Activated CD8-positive, alpha-beta T cell treated with anti-CD3 and anti-CD28 coated beads for 36 hours (primary cell): ENCODE results near the gene PGBD2. TPM values are rescaled to one million over a fixed set of nuclear protein-coding genes. Genes with fewer than 3 reads are reported as not detected.

Experiments
- ATAC-seq: fragments of 200-7000 bp; cut with Tn5 transposase; one replicate; pipeline ENCODE4 v1.10.0; 2021; ENCODE audit warnings: mild to moderate bottlenecking, moderate library complexity
- CTCF ChIA-PET: fragments of 350-600 bp; sonication (Branson Sonifier 250); formaldehyde crosslinking; loops from one replicate; lab custom pipeline; 2021; ENCODE audit warnings: antibody characterized with exemption; lab: Charles Lee
- POLR2A ChIA-PET: fragments of 350-600 bp; sonication (Branson Sonifier 250); formaldehyde crosslinking; loops from one replicate; lab custom pipeline; 2021; ENCODE audit warnings: antibody characterized with exemption; lab: Charles Lee
- DNase-seq: peaks from one replicate; pipeline ENCODE4 v3.0.0-alpha.2; 2020
- H3K27ac Mint-ChIP-seq: one replicate; pipeline ENCODE4 v1.8.0; 2021; ENCODE audit warnings: mild to moderate bottlenecking, mixed read lengths
- H3K27me3 Mint-ChIP-seq: one replicate; pipeline ENCODE4 v1.8.0; 2021; ENCODE audit warnings: mixed read lengths
- H3K36me3 Mint-ChIP-seq: one replicate; pipeline ENCODE4 v1.8.0; 2021; ENCODE audit warnings: low read depth, mixed read lengths
- H3K4me1 Mint-ChIP-seq: one replicate; pipeline ENCODE4 v1.8.0; 2021; ENCODE audit warnings: low read depth, mixed read lengths
- H3K4me3 Mint-ChIP-seq: one replicate; pipeline ENCODE4 v1.8.0; 2021; ENCODE audit warnings: mild to moderate bottlenecking, moderate library complexity, mixed read lengths
- H3K9me3 Mint-ChIP-seq: one replicate; pipeline ENCODE4 v1.8.0; 2021; ENCODE audit warnings: mixed read lengths
- CTCF ChIP-seq: fragments of 200-600 bp; IDR thresholded peaks from one replicate; pipeline ENCODE4 v1.8.0; 2022; ENCODE audit warnings: antibody characterized with exemption, mild to moderate bottlenecking
- intact Hi-C: fragments of 100-400 bp; cut with micrococcal nuclease; formaldehyde crosslinking; loops from one replicate; pipeline ENCODE4 v1.10.0; 2022
- total RNA-seq, 2 experiments: library from RNA; stranded (reverse); gene quantifications; one replicate each; pipeline ENCODE4 v1.2.3, GENCODE V29; 2021

PGBD2 gene
- total RNA-seq, 2 experiments from 2014 or later, result 3.2 to 3.4 TPM

DNA sequence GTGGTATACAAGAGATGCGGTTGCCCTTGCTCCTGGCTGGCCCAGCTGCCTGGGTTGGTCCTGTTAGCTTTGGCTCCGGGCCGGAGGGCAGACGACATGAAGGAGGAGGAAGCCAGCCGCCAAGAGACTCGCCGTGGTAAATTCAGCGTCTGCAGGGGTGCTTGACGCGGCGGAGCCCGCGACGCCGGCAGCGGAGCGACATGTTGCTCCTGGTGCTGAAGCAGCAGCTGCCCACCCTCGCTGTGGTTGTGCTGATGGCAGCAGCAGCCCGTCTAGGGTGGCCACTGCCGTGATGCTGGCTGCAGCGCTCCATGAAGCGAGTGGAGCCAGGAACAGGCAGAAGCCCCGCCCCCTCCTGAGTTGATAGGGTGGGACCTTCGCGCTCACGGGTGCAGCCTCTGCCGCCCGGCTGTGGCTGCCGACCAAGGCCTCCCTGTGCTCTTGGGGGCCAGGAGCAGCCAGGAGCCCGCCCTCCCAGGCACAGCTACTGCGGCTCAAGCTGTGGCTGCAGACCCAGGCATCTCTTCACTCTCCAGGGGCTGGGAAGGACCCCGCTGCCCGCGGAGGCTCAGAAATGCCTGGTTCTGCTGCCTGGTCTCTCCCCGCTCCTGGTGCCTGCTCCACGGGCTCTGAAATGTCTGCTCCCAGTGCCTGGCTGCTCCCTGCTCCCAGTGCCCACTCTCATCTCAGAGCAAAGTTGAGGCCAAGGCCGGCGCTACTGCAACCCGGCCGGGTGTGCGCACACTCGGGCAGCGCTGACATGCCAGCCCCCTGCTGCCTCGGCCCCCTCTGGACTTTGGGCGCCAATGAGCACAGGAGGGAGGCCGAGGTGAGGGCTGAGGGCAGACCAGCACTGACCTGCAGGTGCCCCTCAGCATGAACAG lies 42.8 kb upstream of the PGBD2 start:
- peak; percentile 68 for ATAC-seq
- no peak for TF ChIP-seq CTCF
- intact Hi-C loops, result no loop called here
- Mint-ChIP-seq H3K4me1 (peaks cover 33% of the 10 kb centered on the region), H3K27ac (peak overlapping the region; percentile 84), H3K4me3 (peak overlapping the region; percentile 84), H3K36me3 (no peaks in the 10 kb centered on the region), H3K9me3 (no peaks in the 10 kb centered on the region), H3K27me3 (no peaks in the 10 kb centered on the region)
- DNase-seq, result peak; percentile 87
- POLR2A ChIA-PET, result interaction anchor here (0.6 to 1.7 kb wide), 6 partner anchors 9 to 38 kb away, joined by 3 to 6 read pairs (median 4); partner anchors contain the start of genes SH3BP5L and ZNF672
- CTCF ChIA-PET, result interaction anchor here (1.8 kb wide), 1 partner anchor 10 kb away, joined by 6 read pairs; no protein-coding TSS in a partner anchor

DNA sequence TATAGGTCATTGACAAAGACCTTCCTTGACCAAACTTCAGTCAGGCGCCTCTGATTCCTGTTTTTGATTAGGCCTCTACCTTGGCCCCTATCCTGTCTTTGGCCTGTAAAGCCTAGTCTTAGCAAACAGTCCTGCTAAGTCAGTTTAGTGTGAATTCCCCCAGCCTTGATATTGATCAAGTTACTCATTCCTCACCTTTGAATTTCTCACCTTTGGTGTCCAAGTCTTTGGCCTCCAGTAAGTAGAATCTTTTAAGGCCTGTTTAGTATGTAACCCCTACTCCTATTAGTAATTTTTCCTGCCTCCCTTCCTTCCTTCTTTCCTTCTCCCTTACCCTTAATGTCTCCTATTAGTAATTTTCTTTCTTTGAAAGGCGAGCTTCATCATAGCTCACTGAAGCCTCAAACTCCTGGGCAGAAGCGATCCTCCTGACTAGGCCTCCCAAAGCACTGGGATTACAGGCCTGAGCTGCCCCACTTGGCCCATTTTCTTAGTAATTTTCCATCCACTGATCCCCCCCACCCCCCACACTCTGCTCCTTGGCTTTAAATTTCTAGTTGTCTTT lies 34.1 kb upstream of the PGBD2 start:
- POLR2A ChIA-PET, result interaction anchor here (1.5 kb wide), 1 partner anchor 8 kb away, joined by 5 read pairs; no protein-coding TSS in a partner anchor
- intact Hi-C loops, result no loop called here
- peaks cover 19% of the 10 kb centered on the region for H3K4me1 Mint-ChIP-seq
- TF ChIP-seq CTCF, result no peak
- H3K36me3 Mint-ChIP-seq, result peaks cover 6% of the 10 kb centered on the region
- DNase-seq (no peak), ATAC-seq (no peak)
- peak overlapping the region; percentile 18 for H3K4me3 Mint-ChIP-seq
- peaks cover 4% of the 10 kb centered on the region for H3K27me3 Mint-ChIP-seq
- no peaks in the 10 kb centered on the region for H3K9me3 Mint-ChIP-seq
- H3K27ac Mint-ChIP-seq, result peak overlapping the region; percentile 54
- CTCF ChIA-PET, result interaction anchor here (2.4 kb wide), 1 partner anchor 13 kb away, joined by 14 read pairs; the partner anchor contains the start of gene ZNF692

GRCh38 chr1:248872752-248873408 lies 33.2 kb upstream of the PGBD2 start:
- intact Hi-C loops, result no loop called here
- TF ChIP-seq CTCF, result no peak
- peaks cover 4% of the 10 kb centered on the region for H3K27me3 Mint-ChIP-seq
- peaks cover 19% of the 10 kb centered on the region for H3K4me1 Mint-ChIP-seq
- CTCF ChIA-PET, result interaction anchor here (1.0 to 2.4 kb wide), 9 partner anchors 10 to 52 kb away, joined by 3 to 14 read pairs (median 5); partner anchors contain the start of genes SH3BP5L and ZNF692
- H3K4me3 Mint-ChIP-seq, result peak overlapping the region; percentile 90
- H3K9me3 Mint-ChIP-seq, result no peaks in the 10 kb centered on the region
- DNase-seq, result peak; percentile 78
- peaks cover 6% of the 10 kb centered on the region for H3K36me3 Mint-ChIP-seq
- ATAC-seq, result peak; percentile 56
- peak overlapping the region; percentile 95 for H3K27ac Mint-ChIP-seq
- POLR2A ChIA-PET, result interaction anchor here (0.9 to 2.5 kb wide), 5 partner anchors 9 to 35 kb away, joined by 3 to 11 read pairs (median 5); partner anchors contain the start of genes ZNF672 and ZNF692

- TF ChIP-seq CTCF, result no peak
- H3K4me3 Mint-ChIP-seq, result peak overlapping the region; percentile 90
- peak; percentile 95 for DNase-seq
- CTCF ChIA-PET, result interaction anchor here (1.0 to 2.4 kb wide), 10 partner anchors 11 to 51 kb away, joined by 3 to 14 read pairs (median 4); partner anchors contain the start of genes SH3BP5L and ZNF692
- H3K27me3 Mint-ChIP-seq, result peaks cover 4% of the 10 kb centered on the region
- H3K9me3 Mint-ChIP-seq, result no peaks in the 10 kb centered on the region
- H3K27ac Mint-ChIP-seq, result peak overlapping the region; percentile 95
- intact Hi-C loops, result no loop called here
- peak; percentile 83 for ATAC-seq
- peaks cover 19% of the 10 kb centered on the region for H3K4me1 Mint-ChIP-seq
- POLR2A ChIA-PET, result interaction anchor here (0.9 to 2.5 kb wide), 7 partner anchors 10 to 37 kb away, joined by 3 to 11 read pairs (median 5); partner anchors contain the start of genes ZNF672 and ZNF692
- peaks cover 6% of the 10 kb centered on the region for H3K36me3 Mint-ChIP-seq
These were observed 32.5 kb upstream of the PGBD2 start for GRCh38 chr1:248873409-248873992.
